Rectal smooth muscle tissue (tissue), 1 donor: ENCODE data around the gene DNAJC6.

Source experiments
- H3K27ac ChIP-seq: one replicate; pipeline ENCODE4 v1.7.0; 2013; ENCODE audit warnings: low read depth, low read length, inconsistent platforms
- H3K27me3 ChIP-seq: one replicate; pipeline ENCODE4 v1.7.0; 2013; ENCODE audit warnings: low read length; ENCODE audit not compliant: control insufficient read depth, insufficient read depth
- H3K36me3 ChIP-seq: one replicate; pipeline ENCODE4 v1.7.0; 2013; ENCODE audit warnings: low read length; ENCODE audit not compliant: control insufficient read depth, insufficient read depth
- H3K4me1 ChIP-seq: one replicate; pipeline ENCODE4 v1.7.0; 2013; ENCODE audit warnings: low read length; ENCODE audit not compliant: control insufficient read depth, insufficient read depth
- H3K4me3 ChIP-seq: one replicate; pipeline ENCODE4 v1.7.0; 2013; ENCODE audit warnings: low read length
- H3K9ac ChIP-seq: one replicate; pipeline ENCODE4 v1.7.0; 2013; ENCODE audit warnings: low read length

The DNAJC6 gene

GRCh38 chr1:65432918-65433317, 123.6 kb downstream of the DNAJC6 start:
- Histone ChIP-seq H3K27me3 (no peaks in the 10 kb centered on the region), H3K27ac (no peak overlapping the region), H3K4me3 (no peak overlapping the region), H3K9ac (no peak overlapping the region), H3K36me3 (peaks cover 5% of the 10 kb centered on the region), H3K4me1 (no peaks in the 10 kb centered on the region)

GRCh38 chr1:65434255-65434654, 124.9 kb downstream of the DNAJC6 start:
- Histone ChIP-seq H3K4me1 (no peaks in the 10 kb centered on the region), H3K27me3 (no peaks in the 10 kb centered on the region), H3K36me3 (peaks cover 5% of the 10 kb centered on the region), H3K9ac (no peak overlapping the region), H3K27ac (no peak overlapping the region), H3K4me3 (no peak overlapping the region)

- peaks cover 5% of the 10 kb centered on the region for H3K36me3 ChIP-seq
- no peak overlapping the region for H3K27ac ChIP-seq
- no peaks in the 10 kb centered on the region for H3K4me1 ChIP-seq
- no peak overlapping the region for H3K9ac ChIP-seq
- no peak overlapping the region for H3K4me3 ChIP-seq
- H3K27me3 ChIP-seq, result no peaks in the 10 kb centered on the region
These were observed 125.4 kb downstream of the DNAJC6 start for GRCh38 chr1:65434760-65435159.

GRCh38 chr1:65435987-65436386, 126.6 kb downstream of the DNAJC6 start:
- Histone ChIP-seq H3K27me3 (no peaks in the 10 kb centered on the region), H3K36me3 (peaks cover 3% of the 10 kb centered on the region), H3K4me1 (no peaks in the 10 kb centered on the region), H3K9ac (no peak overlapping the region), H3K4me3 (no peak overlapping the region), H3K27ac (no peak overlapping the region)

DNA sequence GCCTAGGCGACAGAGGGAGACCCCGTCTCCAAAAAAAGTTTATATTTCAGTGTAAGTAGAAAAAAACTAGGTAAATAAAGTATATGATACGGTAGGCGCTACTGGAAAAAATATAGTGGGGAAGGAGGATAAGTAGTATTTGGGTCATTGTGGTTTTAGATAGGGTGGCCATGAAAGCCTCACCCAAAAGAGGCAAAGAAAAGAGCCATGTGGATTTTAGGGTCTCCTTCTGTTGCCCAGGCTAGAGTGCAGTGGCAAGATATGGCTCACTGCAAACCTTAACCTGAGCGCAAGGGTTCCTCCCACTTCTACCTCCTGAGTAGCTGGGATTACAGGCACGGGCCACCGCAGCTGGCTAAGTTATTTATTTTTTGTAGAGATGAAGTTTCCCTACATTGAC, 128.3 kb downstream of the DNAJC6 start:
- Histone ChIP-seq H3K4me3 (no peak overlapping the region), H3K9ac (no peak overlapping the region), H3K36me3 (no peaks in the 10 kb centered on the region), H3K4me1 (no peaks in the 10 kb centered on the region), H3K27ac (no peak overlapping the region), H3K27me3 (no peaks in the 10 kb centered on the region)

DNA sequence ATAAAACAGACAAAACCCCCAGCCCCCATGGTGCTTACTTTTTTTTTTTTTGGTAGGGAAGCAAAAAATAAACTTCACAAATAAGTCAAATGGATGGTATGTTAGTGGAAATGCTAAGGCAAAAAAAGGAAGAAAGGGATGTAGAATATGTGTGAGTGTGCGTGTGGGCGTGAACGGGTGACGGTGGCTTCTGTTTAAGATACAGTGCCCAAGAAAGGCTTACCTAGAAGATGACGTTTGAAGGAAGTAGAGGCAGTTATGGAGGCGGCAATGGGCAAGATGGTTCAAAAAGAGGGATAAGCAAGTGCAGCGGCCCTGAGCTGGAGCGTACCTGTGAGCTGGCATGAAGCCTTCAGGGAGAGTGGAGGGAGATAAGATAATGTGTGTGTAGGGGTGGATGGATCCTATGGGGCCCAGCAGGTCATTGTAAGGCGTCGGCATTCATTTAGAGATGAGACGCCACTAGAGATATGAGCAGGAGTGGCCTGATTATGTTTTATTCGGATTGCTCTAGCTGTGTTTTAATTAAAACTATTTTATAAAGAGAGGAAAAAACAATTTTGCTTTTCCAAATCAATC, 131.1 kb downstream of the DNAJC6 start:
- Histone ChIP-seq H3K27ac (no peak overlapping the region), H3K4me1 (no peaks in the 10 kb centered on the region), H3K27me3 (no peaks in the 10 kb centered on the region), H3K9ac (no peak overlapping the region), H3K4me3 (no peak overlapping the region), H3K36me3 (no peaks in the 10 kb centered on the region)

DNA sequence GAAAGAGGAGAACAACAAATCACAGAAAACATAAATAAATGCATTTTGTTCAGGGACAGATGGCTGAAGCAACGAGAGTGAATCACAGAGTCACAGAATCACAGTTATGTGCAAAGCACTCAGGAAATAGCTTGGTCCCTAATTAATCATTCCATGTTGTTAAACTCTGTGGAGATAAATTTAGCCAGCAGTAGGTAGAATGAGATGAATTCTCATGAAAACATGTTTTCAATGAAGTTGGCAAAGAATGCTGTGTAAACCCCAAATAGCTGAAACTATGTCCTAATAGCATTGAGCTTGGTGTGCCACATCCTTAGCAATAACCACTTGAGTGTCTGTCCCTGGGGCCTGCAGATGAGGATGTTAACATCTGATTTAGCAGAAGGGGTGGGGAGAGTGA, 131.6 kb downstream of the DNAJC6 start:
- no peak overlapping the region for H3K4me3 ChIP-seq
- no peaks in the 10 kb centered on the region for H3K4me1 ChIP-seq
- H3K9ac ChIP-seq, result no peak overlapping the region
- no peaks in the 10 kb centered on the region for H3K27me3 ChIP-seq
- H3K27ac ChIP-seq, result no peak overlapping the region
- no peaks in the 10 kb centered on the region for H3K36me3 ChIP-seq

GRCh38 chr1:65441464-65441863, 132.1 kb downstream of the DNAJC6 start:
- Histone ChIP-seq H3K27me3 (no peaks in the 10 kb centered on the region), H3K36me3 (no peaks in the 10 kb centered on the region), H3K27ac (no peak overlapping the region), H3K4me1 (no peaks in the 10 kb centered on the region), H3K9ac (no peak overlapping the region), H3K4me3 (no peak overlapping the region)

DNA sequence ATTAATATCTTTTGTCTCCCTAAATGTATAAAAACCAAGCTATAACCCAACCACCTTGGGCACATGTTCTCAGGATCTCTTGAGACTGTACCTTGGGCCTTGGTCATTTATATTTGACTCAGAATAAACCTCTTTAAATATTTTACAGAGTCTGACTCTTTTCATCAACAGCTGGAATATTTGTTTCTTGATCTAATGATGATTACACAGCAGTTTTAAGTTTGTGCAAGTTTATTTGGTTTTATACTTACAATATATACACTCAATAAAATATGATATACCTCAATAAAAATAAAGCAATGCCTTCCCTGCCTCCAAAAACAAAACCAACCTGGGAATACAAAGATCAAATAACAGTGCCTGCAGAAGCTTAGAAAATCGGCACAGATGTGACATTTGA, 133.1 kb downstream of the DNAJC6 start:
- H3K27ac ChIP-seq, result no peak overlapping the region
- no peak overlapping the region for H3K9ac ChIP-seq
- H3K4me3 ChIP-seq, result no peak overlapping the region
- no peaks in the 10 kb centered on the region for H3K36me3 ChIP-seq
- H3K27me3 ChIP-seq, result no peaks in the 10 kb centered on the region
- no peaks in the 10 kb centered on the region for H3K4me1 ChIP-seq

DNA sequence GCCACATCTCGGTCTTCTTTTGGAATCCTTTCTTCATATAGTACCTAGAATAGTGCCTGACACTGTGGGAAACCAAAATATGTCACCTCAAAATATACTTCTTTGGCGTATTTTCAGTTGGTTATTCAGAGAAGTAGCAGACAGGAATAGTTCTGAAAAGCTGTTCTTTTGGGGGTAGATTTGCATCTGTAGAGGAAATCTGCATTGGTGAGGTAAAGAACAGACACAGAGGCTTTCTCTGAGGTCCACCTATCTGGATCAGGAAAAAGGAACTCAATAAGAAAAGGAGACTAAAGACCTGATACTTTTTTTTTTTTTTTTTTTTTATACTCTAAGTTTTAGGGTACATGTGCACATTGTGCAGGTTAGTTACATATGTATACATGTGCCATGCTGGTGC, 134.3 kb downstream of the DNAJC6 start:
- Histone ChIP-seq H3K36me3 (no peaks in the 10 kb centered on the region), H3K9ac (no peak overlapping the region), H3K27ac (no peak overlapping the region), H3K27me3 (no peaks in the 10 kb centered on the region), H3K4me1 (no peaks in the 10 kb centered on the region), H3K4me3 (no peak overlapping the region)

GRCh38 chr1:65444128-65444640, 134.8 kb downstream of the DNAJC6 start:
- Histone ChIP-seq H3K4me1 (no peaks in the 10 kb centered on the region), H3K27me3 (no peaks in the 10 kb centered on the region), H3K9ac (no peak overlapping the region), H3K36me3 (no peaks in the 10 kb centered on the region), H3K4me3 (no peak overlapping the region), H3K27ac (no peak overlapping the region)

DNA sequence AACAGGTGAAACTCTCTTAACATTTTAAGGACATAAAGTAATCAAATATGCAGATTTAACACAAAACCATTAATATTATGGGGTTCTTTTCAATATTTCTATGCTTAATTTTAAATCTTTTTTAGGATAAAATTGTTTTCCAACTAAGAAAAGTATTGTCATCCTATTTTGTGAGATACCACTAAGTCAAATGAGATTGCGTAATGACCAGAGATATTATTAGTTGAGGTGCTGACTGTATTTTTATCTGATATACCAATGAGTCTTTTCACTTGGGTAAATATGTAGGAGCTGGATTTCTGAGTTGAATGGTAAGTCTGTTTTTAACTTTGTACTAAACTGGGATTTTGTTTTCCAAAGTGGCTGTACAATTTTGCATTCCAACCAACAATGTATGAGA, 136.5 kb downstream of the DNAJC6 start:
- no peaks in the 10 kb centered on the region for H3K4me1 ChIP-seq
- H3K27me3 ChIP-seq, result no peaks in the 10 kb centered on the region

DNA sequence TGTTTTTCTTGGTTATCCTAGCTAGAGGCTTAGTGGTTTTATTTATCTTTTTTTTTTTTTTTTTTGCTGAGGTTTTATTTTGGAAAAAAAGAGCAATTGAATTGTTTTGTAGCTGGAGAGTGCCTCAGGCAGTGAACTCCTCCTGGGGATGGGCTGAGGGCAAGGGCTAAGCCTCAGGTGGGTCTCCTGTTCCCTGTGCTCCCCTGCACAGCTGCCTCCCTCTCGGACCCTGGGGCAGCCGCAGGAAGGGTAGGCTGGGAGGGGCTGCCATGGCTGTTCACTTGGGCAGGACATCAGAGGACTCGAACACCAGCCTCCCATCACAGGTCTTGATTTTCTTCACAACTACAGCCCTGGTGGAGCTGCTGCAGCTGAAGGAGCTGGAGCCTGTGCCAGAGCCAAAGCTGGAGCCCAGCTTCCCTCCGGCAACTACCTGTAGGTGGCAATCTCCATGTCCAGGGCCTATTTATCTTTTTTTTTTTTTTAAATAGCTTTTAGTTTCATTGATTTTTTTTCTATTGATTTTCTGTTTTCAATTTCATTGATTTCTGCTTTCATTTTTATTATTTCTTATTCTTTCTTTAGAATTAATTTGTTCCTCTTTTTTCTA, 140.0 kb downstream of the DNAJC6 start:
- no peaks in the 10 kb centered on the region for H3K4me1 ChIP-seq
- no peak overlapping the region for H3K9ac ChIP-seq
- H3K27ac ChIP-seq, result no peak overlapping the region
- H3K36me3 ChIP-seq, result no peaks in the 10 kb centered on the region
- H3K4me3 ChIP-seq, result no peak overlapping the region
- H3K27me3 ChIP-seq, result no peaks in the 10 kb centered on the region

More for the DNA sequence above, 136.5 kb downstream of the DNAJC6 start:
- no peak overlapping the region for H3K9ac ChIP-seq
- no peaks in the 10 kb centered on the region for H3K36me3 ChIP-seq
- no peak overlapping the region for H3K27ac ChIP-seq
- no peak overlapping the region for H3K4me3 ChIP-seq
